D721Med (cell line): Measurements from ENCODE around the gene MPST.

ENCODE experiments used
- DNase-seq: peaks from one replicate; pipeline ENCODE4 v3.0.0; 2011; ENCODE audit warnings: low spot score; ENCODE audit not compliant: insufficient read length
- FAIRE-seq: peaks from 2 replicates; lab custom pipeline; 2011; peaks lifted over from hg19 to GRCh38; lab: Jason Lieb, UNC
- CTCF ChIP-seq: IDR thresholded peaks from 2 replicates; pipeline ENCODE4 v1.5.1; 2012; ENCODE audit warnings: mild to moderate bottlenecking, control low read depth; ENCODE audit not compliant: insufficient read depth; ENCODE audit errors: missing control alignments

MPST gene

GRCh38 chr22:37039466-37039865, 19.9 kb downstream of the MPST start:
- no peak for TF ChIP-seq CTCF
- DNase-seq (no peak), FAIRE-seq (no peak)

GRCh38 chr22:37043209-37043827, 23.8 kb downstream of the MPST start:
- DNase-seq = no peak
- no peak for TF ChIP-seq CTCF
- no peak for FAIRE-seq

GRCh38 chr22:37043828-37044538, 24.4 kb downstream of the MPST start:
- peak; percentile 35 for DNase-seq
- peak; percentile 53 for TF ChIP-seq CTCF
- FAIRE-seq = no peak

- DNase-seq = no peak
- FAIRE-seq = no peak
- TF ChIP-seq CTCF = no peak
Measured at GRCh38 chr22:37044634-37045625, 25.4 kb downstream of the MPST start.

- peak; percentile 26 for TF ChIP-seq CTCF
- FAIRE-seq = no peak
- DNase-seq = no peak
Measured at GRCh38 chr22:37045958-37046357, 26.4 kb downstream of the MPST start.

GRCh38 chr22:37046589-37046988, 27.0 kb downstream of the MPST start:
- FAIRE-seq (no peak), DNase-seq (no peak)
- TF ChIP-seq CTCF = no peak
